Measurements from ENCODE around the gene CD4.
"Not testable (repeated sequence)": the region's sequence is repeated elsewhere in the genome, so short reads cannot be mapped to it uniquely, and the experiment has no call there.

DNA sequence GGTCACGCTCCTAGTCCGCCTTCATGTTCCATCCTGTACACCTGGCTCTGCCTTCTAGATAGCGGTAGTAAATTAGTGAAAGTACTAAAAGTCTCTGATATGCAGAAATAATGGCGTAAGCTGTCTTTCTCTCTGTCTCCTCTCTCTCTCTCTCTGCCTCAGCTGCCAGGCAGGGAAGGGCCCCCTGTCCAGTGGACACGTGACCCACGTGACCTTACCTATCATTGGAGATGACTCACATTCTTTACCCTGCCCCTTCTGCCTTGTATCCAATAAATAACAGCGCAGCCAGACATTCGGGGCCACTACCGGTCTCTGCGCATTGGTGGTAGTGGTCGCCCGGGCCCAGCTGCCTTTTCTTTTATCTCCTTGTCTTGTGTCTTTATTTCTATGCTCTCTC is 47.2 kb upstream of the CD4 start:
- not testable (repeated sequence) for TF ChIP-seq CTCF, POLR2A (IDR thresholded peaks at IDR 0.05)

Data from adrenal gland (tissue), 5 donors.